K562 (cell line): Measurements from ENCODE around the gene PFKP. TPM values are rescaled to one million over a fixed set of nuclear protein-coding genes. Genes with fewer than 3 reads are reported as not detected.

Source experiments
- ARNT ChIP-seq, 2 experiments: fragments of 450-650 bp; IDR thresholded peaks; 2 replicates each; pipeline ENCODE4 v1.6.1; 2016; ENCODE audit warnings: mild to moderate bottlenecking in 1 of 2
- C11orf30 ChIP-seq: fragments of 450-650 bp; IDR thresholded peaks from 2 replicates; pipeline ENCODE4 v1.6.1; 2016; ENCODE audit warnings: low read depth, mild to moderate bottlenecking
- CREBBP ChIP-seq: IDR thresholded peaks from one replicate; pipeline ENCODE4 v1.6.1; 2012; ENCODE audit warnings: low read depth, mild to moderate bottlenecking, control low read depth, inconsistent platforms, low read length
- CTBP1 ChIP-seq: fragments of 450-650 bp; IDR thresholded peaks from 2 replicates; pipeline ENCODE4 v1.6.1; 2016; ENCODE audit warnings: borderline replicate concordance
- EGR1 ChIP-seq: fragments of 450-650 bp; conservative IDR thresholded peaks from 2 replicates; pipeline ENCODE4 v1.6.1; 2017; ENCODE audit warnings: mild to moderate bottlenecking
- ETV1 ChIP-seq: fragments of 450-650 bp; conservative IDR thresholded peaks from 2 replicates; pipeline ENCODE4 v1.6.1; 2016; ENCODE audit warnings: missing genetic modification characterization, control low read depth, low read depth, missing compliant biosample characterization
- HMG20A ChIP-seq: fragments of 450-650 bp; formaldehyde crosslinking; conservative IDR thresholded peaks from 2 replicates; pipeline ENCODE4 v1.4.0; 2020; ENCODE audit warnings: mild to moderate bottlenecking, mixed read lengths
- HMGN3 ChIP-seq: IDR thresholded peaks from 2 replicates; pipeline ENCODE4 v1.6.1; 2011; ENCODE audit warnings: borderline replicate concordance, low read depth, mild to moderate bottlenecking, mixed read lengths, low read length; ENCODE audit not compliant: insufficient read length; ENCODE audit errors: extremely low read depth
- HOXB6 ChIP-seq: fragments of 250-450 bp; sonication (Bioruptor Pico); IDR thresholded peaks from 2 replicates; pipeline ENCODE4 v1.5.1; 2022; ENCODE audit warnings: mild to moderate bottlenecking, borderline replicate concordance
- JUND ChIP-seq, 2 experiments: IDR thresholded peaks; 2 replicates in 1 of 2; 3 replicates in 1 of 2; pipeline ENCODE4 v1.6.1; 2011; ENCODE audit warnings: borderline replicate concordance in 2 of 2, low read depth in 2 of 2, low read length in 2 of 2, improper control_type of control experiment in 1 of 2, missing biosample characterization in 1 of 2, missing genetic modification characterization in 1 of 2, missing genetic modification reagents in 1 of 2
- NR2C1 ChIP-seq, 2 experiments: fragments of 450-650 bp; IDR thresholded peaks; 2 replicates each; pipeline ENCODE4 v1.6.1; 2017; ENCODE audit warnings: mild to moderate bottlenecking in 2 of 2, antibody characterized with exemption in 1 of 2, inconsistent platforms in 1 of 2, missing compliant biosample characterization in 1 of 2, missing genetic modification characterization in 1 of 2
- POLR2AphosphoS5 ChIP-seq: IDR thresholded peaks from 2 replicates; pipeline ENCODE4 v1.6.1; 2011; ENCODE audit warnings: mild to moderate bottlenecking, low read depth, low read length, moderate library complexity; ENCODE audit not compliant: control insufficient read depth, insufficient read depth
- RFX5 ChIP-seq: IDR thresholded peaks from 2 replicates; pipeline ENCODE4 v1.6.1; 2011; ENCODE audit warnings: low read depth, mild to moderate bottlenecking, improper control_type of control experiment, low read length
- STAG1 ChIP-seq: sonication (generic); formaldehyde crosslinking; IDR thresholded peaks from 2 replicates; pipeline ENCODE4 v1.5.0; 2020; ENCODE audit warnings: missing genetic modification reagents, borderline replicate concordance
- TARDBP ChIP-seq: fragments of 450-650 bp; IDR thresholded peaks from 2 replicates; pipeline ENCODE4 v1.6.1; 2016
- ZC3H4 ChIP-seq: sonication (generic); formaldehyde crosslinking; IDR thresholded peaks from 2 replicates; pipeline ENCODE4 v1.9.0; 2021; ENCODE audit warnings: missing genetic modification reagents, borderline replicate concordance
- ZNF232 ChIP-seq: sonication (generic); formaldehyde crosslinking; IDR thresholded peaks from 2 replicates; pipeline ENCODE4 v1.8.0; 2022; ENCODE audit warnings: mild to moderate bottlenecking, missing genetic modification reagents
- ZNF57 ChIP-seq: fragments of 450-650 bp; formaldehyde crosslinking; IDR thresholded peaks from 2 replicates; pipeline ENCODE4 v1.4.0; 2020; ENCODE audit warnings: mild to moderate bottlenecking, moderate library complexity
- ZNF584 ChIP-seq: fragments of 200-800 bp; sonication (Bioruptor generic); IDR thresholded peaks from 2 replicates; pipeline ENCODE4 v1.6.1; 2016; ENCODE audit warnings: low read depth, mild to moderate bottlenecking, missing genetic modification characterization, missing compliant biosample characterization
- ZNF778 ChIP-seq: fragments of 450-650 bp; formaldehyde crosslinking; IDR thresholded peaks from 2 replicates; pipeline ENCODE4 v1.4.0; 2020; ENCODE audit warnings: mild to moderate bottlenecking, moderate library complexity
- polyA plus RNA-seq, 8 experiments: library from polyadenylated mRNA; depleted of rRNA in 4 of 8; stranded (reverse) in 5 of 8; unstranded in 3 of 8; fragments of >200 nt; fragmentation: Nextera tagmentation in 2 of 8; fragmentation: Illumina TruSeq in 1 of 8; extraction: Ambion mirVana in 2 of 8; extraction: Trizol in 1 of 8; gene quantifications; 2 replicates each; pipeline versions ENCODE4 v1.2.1 to v1.2.3, GENCODE V29; 2011 to 2014; ENCODE audit warnings: inconsistent platforms in 1 of 8, missing spikeins in 1 of 8
- total RNA-seq, 7 experiments: library from RNA; depleted of rRNA in 6 of 7; stranded (reverse); fragments of >200 nt in 6 of 7; fragmentation: Illumina TruSeq in 2 of 7; extraction: Trizol in 2 of 7; gene quantifications; 2 replicates each; pipeline versions ENCODE4 v1.2.1 to v1.2.3, GENCODE V29; 2011 to 2021; ENCODE audit warnings: low replicate concordance in 1 of 7
- TF ChIP-seq, protein P1 (sequence below): IDR thresholded peaks from 2 replicates; pipeline ENCODE4 v1.6.1; 2011; ENCODE audit not compliant: insufficient read length; ENCODE audit errors: extremely low read depth
- TF ChIP-seq, protein P2 (sequence below): fragments of 450-650 bp; formaldehyde crosslinking; IDR thresholded peaks from 2 replicates; pipeline ENCODE4 v1.4.0; 2020; ENCODE audit warnings: mild to moderate bottlenecking, moderate library complexity
- TF ChIP-seq, protein P3 (sequence below): fragments of 200-800 bp; sonication (Bioruptor generic); IDR thresholded peaks from 2 replicates; pipeline ENCODE4 v1.6.1; 2017; ENCODE audit warnings: missing genetic modification characterization, missing compliant biosample characterization

The PFKP gene
- total and polyA plus RNA-seq, 9 of the 15 experiments (the other 6 are each of a cell fraction or from before 2014, with no cell fraction given) = 23.5 to 116 (median 62.1) TPM

DNA sequence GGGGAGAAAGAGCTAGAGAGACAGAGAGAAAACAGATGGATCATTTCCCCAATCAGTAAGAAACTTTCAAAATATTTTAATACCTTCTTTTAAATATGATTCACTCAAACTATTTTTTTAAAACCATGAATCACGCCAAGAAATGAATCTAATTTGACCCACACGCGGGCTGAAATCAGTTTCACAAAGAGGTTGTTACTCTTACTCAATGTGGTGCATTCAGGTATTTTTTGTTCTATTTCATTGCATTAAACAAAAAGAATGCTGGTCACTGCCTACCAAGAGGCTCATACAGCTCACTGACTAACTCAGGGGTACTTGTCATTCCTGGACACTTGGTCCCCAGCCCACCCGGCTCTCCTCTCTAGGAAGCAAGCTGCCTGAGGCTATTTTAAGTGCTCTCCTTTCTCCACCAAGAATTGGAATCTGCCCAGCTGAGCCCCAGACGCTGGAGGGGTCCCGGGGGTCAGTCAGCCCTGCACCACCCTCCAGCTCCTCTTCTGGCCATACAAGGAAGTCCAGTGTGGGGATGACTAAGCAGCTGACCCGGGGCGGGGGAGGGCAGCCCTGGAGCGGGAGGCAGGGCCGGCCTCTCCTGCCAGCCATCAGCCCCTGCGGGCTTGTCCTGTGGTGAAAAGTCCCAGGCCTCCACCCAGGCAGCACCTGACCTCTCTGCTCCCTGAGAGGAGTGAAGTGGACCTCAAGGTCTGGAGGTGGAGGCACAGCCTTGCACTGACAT, 21.7 kb upstream of the PFKP start (continued):
- TF ChIP-seq, protein P1, sequence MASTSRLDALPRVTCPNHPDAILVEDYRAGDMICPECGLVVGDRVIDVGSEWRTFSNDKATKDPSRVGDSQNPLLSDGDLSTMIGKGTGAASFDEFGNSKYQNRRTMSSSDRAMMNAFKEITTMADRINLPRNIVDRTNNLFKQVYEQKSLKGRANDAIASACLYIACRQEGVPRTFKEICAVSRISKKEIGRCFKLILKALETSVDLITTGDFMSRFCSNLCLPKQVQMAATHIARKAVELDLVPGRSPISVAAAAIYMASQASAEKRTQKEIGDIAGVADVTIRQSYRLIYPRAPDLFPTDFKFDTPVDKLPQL = no peak
- TF ChIP-seq, protein P2, sequence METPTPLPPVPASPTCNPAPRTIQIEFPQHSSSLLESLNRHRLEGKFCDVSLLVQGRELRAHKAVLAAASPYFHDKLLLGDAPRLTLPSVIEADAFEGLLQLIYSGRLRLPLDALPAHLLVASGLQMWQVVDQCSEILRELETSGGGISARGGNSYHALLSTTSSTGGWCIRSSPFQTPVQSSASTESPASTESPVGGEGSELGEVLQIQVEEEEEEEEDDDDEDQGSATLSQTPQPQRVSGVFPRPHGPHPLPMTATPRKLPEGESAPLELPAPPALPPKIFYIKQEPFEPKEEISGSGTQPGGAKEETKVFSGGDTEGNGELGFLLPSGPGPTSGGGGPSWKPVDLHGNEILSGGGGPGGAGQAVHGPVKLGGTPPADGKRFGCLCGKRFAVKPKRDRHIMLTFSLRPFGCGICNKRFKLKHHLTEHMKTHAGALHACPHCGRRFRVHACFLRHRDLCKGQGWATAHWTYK (CRISPR knock-in tag) = 0 out of 2 replicates have a peak, but pooled peaks have one; percentile 39
- no peak for TF ChIP-seq ARNT (IDR thresholded peaks at IDR 0.05)
- 0 out of 2 replicates have a peak, but pooled peaks have one; percentile 49 for TF ChIP-seq TARDBP
- TF ChIP-seq, protein P3, sequence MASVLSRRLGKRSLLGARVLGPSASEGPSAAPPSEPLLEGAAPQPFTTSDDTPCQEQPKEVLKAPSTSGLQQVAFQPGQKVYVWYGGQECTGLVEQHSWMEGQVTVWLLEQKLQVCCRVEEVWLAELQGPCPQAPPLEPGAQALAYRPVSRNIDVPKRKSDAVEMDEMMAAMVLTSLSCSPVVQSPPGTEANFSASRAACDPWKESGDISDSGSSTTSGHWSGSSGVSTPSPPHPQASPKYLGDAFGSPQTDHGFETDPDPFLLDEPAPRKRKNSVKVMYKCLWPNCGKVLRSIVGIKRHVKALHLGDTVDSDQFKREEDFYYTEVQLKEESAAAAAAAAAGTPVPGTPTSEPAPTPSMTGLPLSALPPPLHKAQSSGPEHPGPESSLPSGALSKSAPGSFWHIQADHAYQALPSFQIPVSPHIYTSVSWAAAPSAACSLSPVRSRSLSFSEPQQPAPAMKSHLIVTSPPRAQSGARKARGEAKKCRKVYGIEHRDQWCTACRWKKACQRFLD (CRISPR knock-in tag) = no peak
- TF ChIP-seq RFX5 = no peak
- TF ChIP-seq HMG20A = no peak
- TF ChIP-seq ZNF584 (CRISPR knock-in tag) = 0 out of 2 replicates have a peak, but pooled peaks have one; percentile 60
- TF ChIP-seq HMGN3 = peak; percentile 80
- TF ChIP-seq ZNF232 (CRISPR knock-in tag) = no peak
- peak; percentile 91 for TF ChIP-seq C11orf30
- TF ChIP-seq HOXB6 (CRISPR knock-in tag) = no peak
- peak; percentile 84; the same call in 1 of the 2 replicates for TF ChIP-seq CTBP1
- peak; percentile 62 for TF ChIP-seq EGR1
- no peak for TF ChIP-seq ZNF778 (CRISPR knock-in tag)
- TF ChIP-seq ZNF57 (CRISPR knock-in tag) = no peak
- peak; percentile 71; the same call in 1 of the 2 replicates for TF ChIP-seq JUND (IDR thresholded peaks at IDR 0.05; ENCODE audit: borderline replicate concordance, low read depth, low read length)
- peak; percentile 75; the same call in 1 of the 3 replicates for TF ChIP-seq JUND (tag; IDR thresholded peaks at IDR 0.05; ENCODE audit: borderline replicate concordance, low read depth, low read length)
- no peak for TF ChIP-seq STAG1 (CRISPR knock-in tag)
- peak; percentile 36; the same call in 1 of the 2 replicates for TF ChIP-seq ETV1 (tag)
- no peak for TF ChIP-seq CREBBP
- TF ChIP-seq ZC3H4 (CRISPR knock-in tag) = no peak
- TF ChIP-seq POLR2AphosphoS5 = no peak
- no peak for TF ChIP-seq NR2C1 (IDR thresholded peaks at IDR 0.05)
- TF ChIP-seq NR2C1 (tag; IDR thresholded peaks at IDR 0.05) = no peak
